Right atrium auricular region (tissue), 2 donors: ENCODE data around the gene AKAP13. TPM values are rescaled to one million over a fixed set of nuclear protein-coding genes. Genes with fewer than 3 reads are reported as not detected.

ENCODE experiments used
- DNase-seq: peaks from one replicate; pipeline ENCODE4 v3.0.0-alpha.2; 2019; ENCODE audit warnings: low spot score
- H3K27ac ChIP-seq, 2 donors: fragments of 200-600 bp; sonication (generic); 1 replicate in 1 of 2; 2 replicates in 1 of 2; pipeline ENCODE4 v1.5.1; 2016 to 2019
- H3K27me3 ChIP-seq, 2 donors: fragments of 200-600 bp; sonication (generic); one replicate each; pipeline versions ENCODE4 v1.5.1 to v1.6.0; 2017 to 2019
- H3K36me3 ChIP-seq: fragments of 200-600 bp; sonication (generic); one replicate; pipeline ENCODE4 v1.5.1; 2016
- H3K4me1 ChIP-seq, 2 donors: fragments of 200-600 bp; sonication (generic); one replicate each; pipeline versions ENCODE4 v1.5.1 to v1.6.0; 2017 to 2019
- H3K4me3 ChIP-seq, 2 donors: fragments of 200-600 bp; sonication (generic); 1 replicate in 1 of 2; 2 replicates in 1 of 2; pipeline ENCODE4 v1.5.1; 2017 to 2019; ENCODE audit warnings: mild to moderate bottlenecking in 1 of 2, moderate library complexity in 1 of 2
- H3K9me3 ChIP-seq, 2 donors: fragments of 200-600 bp; sonication (generic); one replicate each; pipeline ENCODE4 v1.5.1; 2019
- total RNA-seq, 2 donors: library from RNA; depleted of rRNA; stranded (reverse); fragments of >200 nt; gene quantifications; one replicate each; pipeline ENCODE4 v1.1.0, GENCODE V29; 2016
- TF ChIP-seq, protein P1 (sequence below), 2 donors: fragments of 200-600 bp; sonication (generic); IDR thresholded peaks; one replicate each; pipeline ENCODE4 v1.5.1; 2019; ENCODE audit warnings: antibody characterized with exemption in 2 of 2

Gene AKAP13
- total RNA-seq, 2 donors from 2014 or later, result 293 to 339 TPM

DNA sequence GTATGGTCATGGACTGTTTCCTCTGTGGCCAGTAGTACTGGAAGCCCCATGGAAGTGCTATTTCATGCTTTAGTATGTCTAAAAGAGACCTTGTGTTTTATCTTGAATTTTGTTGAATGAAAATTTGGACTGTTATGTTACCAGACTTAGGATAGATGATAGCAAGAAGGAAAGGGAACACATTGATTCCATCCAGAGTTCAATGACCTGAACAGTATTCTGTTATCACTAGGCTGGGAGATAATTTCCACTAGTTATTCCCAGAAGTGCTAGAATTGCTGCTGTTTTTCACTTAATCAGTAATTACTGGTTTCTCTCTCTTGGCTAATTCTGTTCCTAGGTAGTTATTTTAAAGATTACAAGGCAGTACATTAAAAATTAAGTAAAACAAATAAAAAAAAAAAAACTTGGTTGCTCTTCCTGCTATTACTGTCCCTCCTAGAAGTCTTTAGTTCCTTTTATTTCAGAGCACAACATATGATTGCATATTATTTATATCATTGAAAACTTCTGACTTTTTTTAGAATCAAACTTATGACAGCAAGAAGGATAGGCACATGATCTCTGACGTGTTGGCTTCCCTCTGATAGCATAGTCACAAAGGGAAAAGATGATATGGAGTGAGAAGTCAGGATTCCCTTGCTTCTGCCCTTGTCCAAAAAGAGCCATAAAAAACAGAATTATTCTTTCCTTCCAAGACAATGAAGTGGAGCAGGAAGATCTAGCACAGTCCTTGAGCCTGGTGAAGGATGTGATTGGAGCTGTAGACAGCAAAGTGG is 342.2 kb downstream of the AKAP13 start:
- Histone ChIP-seq H3K36me3 (peaks cover 94% of the 10 kb centered on the region), H3K4me1 (peaks cover 0 to 65% of the 10 kb centered on the region in 2 donors), H3K27ac (peak overlapping the region; percentile 85 to 87), H3K27me3 (no peaks in the 10 kb centered on the region), H3K4me3 (no peak overlapping the region), H3K9me3 (no peaks in the 10 kb centered on the region)
- DNase-seq, result no peak
- TF ChIP-seq, protein P1, sequence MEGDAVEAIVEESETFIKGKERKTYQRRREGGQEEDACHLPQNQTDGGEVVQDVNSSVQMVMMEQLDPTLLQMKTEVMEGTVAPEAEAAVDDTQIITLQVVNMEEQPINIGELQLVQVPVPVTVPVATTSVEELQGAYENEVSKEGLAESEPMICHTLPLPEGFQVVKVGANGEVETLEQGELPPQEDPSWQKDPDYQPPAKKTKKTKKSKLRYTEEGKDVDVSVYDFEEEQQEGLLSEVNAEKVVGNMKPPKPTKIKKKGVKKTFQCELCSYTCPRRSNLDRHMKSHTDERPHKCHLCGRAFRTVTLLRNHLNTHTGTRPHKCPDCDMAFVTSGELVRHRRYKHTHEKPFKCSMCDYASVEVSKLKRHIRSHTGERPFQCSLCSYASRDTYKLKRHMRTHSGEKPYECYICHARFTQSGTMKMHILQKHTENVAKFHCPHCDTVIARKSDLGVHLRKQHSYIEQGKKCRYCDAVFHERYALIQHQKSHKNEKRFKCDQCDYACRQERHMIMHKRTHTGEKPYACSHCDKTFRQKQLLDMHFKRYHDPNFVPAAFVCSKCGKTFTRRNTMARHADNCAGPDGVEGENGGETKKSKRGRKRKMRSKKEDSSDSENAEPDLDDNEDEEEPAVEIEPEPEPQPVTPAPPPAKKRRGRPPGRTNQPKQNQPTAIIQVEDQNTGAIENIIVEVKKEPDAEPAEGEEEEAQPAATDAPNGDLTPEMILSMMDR (IDR thresholded peaks at IDR 0.05), result no peak

DNA sequence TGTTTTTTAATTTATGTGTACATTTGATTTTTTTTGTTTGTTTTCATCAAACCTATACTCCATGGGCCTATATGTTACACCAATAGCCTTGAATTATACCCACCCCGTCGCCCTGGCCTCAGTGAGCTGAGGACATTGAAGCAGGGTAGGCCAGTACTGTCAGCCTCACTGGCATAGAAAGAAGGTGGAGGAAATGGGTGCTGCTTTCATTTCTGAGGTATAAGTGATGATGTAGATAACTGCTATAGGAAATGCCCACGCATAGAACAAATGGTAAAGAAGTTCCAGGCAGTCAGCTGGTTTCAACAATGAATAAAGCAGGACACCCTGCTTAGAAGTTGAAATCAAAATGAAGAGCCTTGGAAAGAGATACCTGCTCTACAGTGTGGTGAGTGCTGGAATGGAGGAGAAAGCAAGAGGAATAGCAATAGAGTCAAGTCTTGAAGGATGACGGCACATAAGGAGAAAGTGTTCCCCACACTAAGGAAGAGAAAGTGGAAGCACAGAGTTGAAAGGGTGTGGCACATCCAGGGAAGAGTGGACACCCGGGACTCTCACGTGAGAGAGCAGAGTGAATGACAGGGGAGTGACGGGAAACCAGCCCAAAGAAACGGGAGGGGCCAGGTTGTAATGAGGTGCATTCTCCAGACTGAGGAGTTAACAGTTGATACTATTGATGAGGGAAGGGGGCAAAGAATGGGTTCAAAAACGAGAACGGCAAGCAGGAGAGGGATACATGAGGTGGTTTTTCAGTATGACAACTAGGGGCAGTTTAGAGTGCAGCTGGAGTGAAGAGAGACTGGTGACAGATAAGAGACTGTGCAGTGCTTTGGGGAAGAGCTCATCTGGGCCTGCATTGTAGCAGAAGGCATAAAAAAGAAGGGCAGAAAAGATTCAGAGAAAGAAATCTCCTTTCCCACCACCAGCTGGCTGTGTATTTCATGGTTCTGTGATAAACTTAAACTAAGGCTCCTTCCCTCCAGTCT is 343.9 kb downstream of the AKAP13 start:
- peaks cover 0 to 67% of the 10 kb centered on the region in 2 donors for H3K4me1 ChIP-seq
- no peaks in the 10 kb centered on the region for H3K9me3 ChIP-seq
- DNase-seq, result no peak
- H3K27me3 ChIP-seq, result no peaks in the 10 kb centered on the region
- H3K4me3 ChIP-seq, result peak overlapping the region; percentile 2 to 10
- TF ChIP-seq, protein P1 (IDR thresholded peaks at IDR 0.05), result no peak
- H3K27ac ChIP-seq, result peak overlapping the region; percentile 85 to 87
- peaks cover 94% of the 10 kb centered on the region for H3K36me3 ChIP-seq

DNA sequence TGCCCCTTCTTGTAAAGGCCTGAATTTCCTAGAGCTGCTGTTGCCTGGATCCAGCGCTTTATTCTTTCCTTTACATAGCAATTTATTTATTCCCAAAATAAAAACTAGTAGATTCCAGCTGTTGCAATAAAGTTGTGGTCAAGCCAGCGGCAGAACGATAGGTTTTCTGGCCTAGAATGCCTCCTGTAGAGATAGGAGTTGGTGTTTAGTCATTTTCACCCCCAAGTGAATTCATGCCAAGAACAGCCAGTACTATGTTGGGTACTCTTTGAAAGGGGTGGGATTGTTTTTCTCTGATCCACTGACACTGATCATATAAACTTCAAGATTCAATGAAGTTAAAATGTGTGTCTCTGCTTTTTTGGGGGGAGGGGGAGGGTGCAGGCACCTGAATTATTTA is 344.6 kb downstream of the AKAP13 start:
- no peaks in the 10 kb centered on the region for H3K9me3 ChIP-seq
- H3K4me3 ChIP-seq, result peak overlapping the region; percentile 2 to 10
- H3K27me3 ChIP-seq, result no peaks in the 10 kb centered on the region
- TF ChIP-seq, protein P1 (IDR thresholded peaks at IDR 0.05), result no peak
- H3K4me1 ChIP-seq, result peaks cover 0 to 74% of the 10 kb centered on the region in 2 donors
- H3K27ac ChIP-seq, result peak overlapping the region; percentile 85 to 87
- no peak for DNase-seq
- peaks cover 94% of the 10 kb centered on the region for H3K36me3 ChIP-seq

DNA sequence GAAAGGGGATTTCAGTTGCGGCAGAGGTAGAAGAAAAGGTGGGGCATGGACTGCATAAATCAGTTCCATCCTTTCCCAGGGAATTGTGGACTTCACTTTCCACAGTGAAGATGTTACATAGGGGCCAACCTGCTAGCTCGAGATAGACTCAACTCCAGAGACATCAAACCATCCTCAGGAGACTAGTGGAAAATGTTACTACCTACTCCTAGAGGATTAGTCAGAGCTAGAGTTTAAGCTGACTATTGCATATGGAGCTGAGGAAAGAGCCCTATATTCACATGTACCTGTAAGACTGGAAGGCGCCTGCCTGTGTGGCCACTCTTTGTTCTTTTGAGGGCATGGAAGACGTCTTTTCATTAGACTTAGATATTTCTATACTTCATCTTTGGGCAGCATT is 345.2 kb downstream of the AKAP13 start:
- TF ChIP-seq, protein P1 (IDR thresholded peaks at IDR 0.05), result no peak
- peak overlapping the region; percentile 85 to 87 for H3K27ac ChIP-seq
- peaks cover 92% of the 10 kb centered on the region for H3K36me3 ChIP-seq
- H3K9me3 ChIP-seq, result no peaks in the 10 kb centered on the region
- H3K4me3 ChIP-seq, result peak overlapping the region in 1 of 2 donors; percentile 1
- peaks cover 0 to 79% of the 10 kb centered on the region in 2 donors for H3K4me1 ChIP-seq
- no peak for DNase-seq
- H3K27me3 ChIP-seq, result no peaks in the 10 kb centered on the region

DNA sequence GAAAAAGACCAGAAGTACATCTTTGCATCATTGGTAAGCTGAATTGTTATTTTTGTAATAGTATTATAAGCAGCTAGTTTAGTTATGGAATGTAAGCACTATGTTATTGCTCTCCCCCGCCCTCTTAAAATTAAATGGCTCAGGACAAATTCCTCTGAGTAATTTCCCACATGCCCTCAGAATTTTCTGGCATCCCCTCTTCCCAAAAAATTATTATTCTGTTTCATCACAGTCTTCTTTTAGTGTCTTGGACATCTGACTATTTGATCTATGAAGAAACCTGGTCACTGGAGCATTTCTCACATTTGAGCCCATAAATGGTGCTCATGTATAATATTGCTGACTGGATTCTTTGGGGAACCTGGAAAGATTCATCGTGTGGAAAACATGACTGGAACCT is 346.1 kb downstream of the AKAP13 start:
- Histone ChIP-seq H3K9me3 (no peaks in the 10 kb centered on the region), H3K27ac (peak overlapping the region; percentile 85 to 87), H3K4me1 (peaks cover 0 to 73% of the 10 kb centered on the region in 2 donors), H3K4me3 (no peak overlapping the region), H3K27me3 (no peaks in the 10 kb centered on the region), H3K36me3 (peaks cover 93% of the 10 kb centered on the region)
- no peak for DNase-seq
- TF ChIP-seq, protein P1 (IDR thresholded peaks at IDR 0.05), result no peak
